ENCODE data around the gene ANO1. TPM values are rescaled to one million over a fixed set of nuclear protein-coding genes. Genes with fewer than 3 reads are reported as not detected.
"Not testable (repeated sequence)": the region's sequence is repeated elsewhere in the genome, so short reads cannot be mapped to it uniquely, and the experiment has no call there.

The ANO1 gene
- total RNA-seq, 2 donors from 2014 or later: 34.6 to 43.9 TPM

DNA sequence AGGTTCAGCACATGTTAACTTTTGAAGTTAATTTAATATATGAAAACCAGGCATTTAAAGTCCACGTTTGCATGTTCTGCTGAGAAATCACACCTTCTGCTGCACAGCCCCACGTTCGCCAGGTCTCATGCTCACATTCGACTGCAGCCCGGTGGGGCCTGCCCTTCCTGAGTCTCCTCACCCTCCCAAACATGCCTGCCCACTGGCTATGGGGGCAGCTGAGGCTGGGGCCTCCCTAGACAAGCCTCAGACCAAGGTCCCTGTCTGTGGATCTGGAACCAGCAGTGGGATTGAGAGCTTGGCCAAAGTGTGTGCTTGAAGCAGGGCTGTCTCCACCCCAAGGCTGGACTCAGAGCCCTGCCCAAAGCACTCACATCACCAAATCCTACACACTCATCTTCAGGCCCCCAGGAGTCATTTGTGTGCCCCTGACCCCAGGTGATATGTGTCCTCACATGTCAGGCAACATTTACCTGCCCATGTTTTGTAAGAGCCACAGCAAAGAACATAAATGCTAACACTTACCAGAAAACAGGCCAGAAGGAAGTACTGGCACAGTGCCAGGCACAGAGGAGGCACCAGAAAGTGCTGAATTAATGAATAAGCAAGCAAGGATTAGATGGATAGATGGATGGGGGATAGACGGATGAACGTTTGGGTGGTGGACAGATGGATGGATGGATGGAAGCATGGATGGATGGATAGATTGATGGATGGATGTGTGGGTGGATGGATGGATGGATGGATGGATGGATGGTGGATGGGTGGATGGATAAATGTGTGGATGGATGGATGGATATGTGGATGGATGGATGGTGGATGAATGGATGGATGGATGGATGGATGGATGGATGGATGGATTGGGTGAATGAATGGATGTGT, 115.5 kb downstream of the ANO1 start:
- Histone ChIP-seq H3K36me3 (no peaks in the 10 kb centered on the region), H3K27me3 (replicated peaks; ENCODE audit: insufficient read depth) (no peaks in the 10 kb centered on the region), H3K9me3 (no peaks in the 10 kb centered on the region), H3K4me3 (no peak overlapping the region), H3K4me1 (replicated peaks) (no peaks in the 10 kb centered on the region), H3K27ac (no peak overlapping the region)
- intact Hi-C loops (cut with DNase I): loop anchor here (5.0 kb wide), 1 partner anchor 506 kb away; no protein-coding TSS in a partner anchor
- WGBS: 90% methylated on average over 7 of the region's 7 CpGs
- no peak for TF ChIP-seq POLR2A (IDR thresholded peaks at IDR 0.05)
- TF ChIP-seq POLR2AphosphoS5 (IDR thresholded peaks at IDR 0.05): no peak
- TF ChIP-seq CTCF (IDR thresholded peaks at IDR 0.05): no peak
- DNase-seq (ENCODE audit: low spot score): no peak

DNA sequence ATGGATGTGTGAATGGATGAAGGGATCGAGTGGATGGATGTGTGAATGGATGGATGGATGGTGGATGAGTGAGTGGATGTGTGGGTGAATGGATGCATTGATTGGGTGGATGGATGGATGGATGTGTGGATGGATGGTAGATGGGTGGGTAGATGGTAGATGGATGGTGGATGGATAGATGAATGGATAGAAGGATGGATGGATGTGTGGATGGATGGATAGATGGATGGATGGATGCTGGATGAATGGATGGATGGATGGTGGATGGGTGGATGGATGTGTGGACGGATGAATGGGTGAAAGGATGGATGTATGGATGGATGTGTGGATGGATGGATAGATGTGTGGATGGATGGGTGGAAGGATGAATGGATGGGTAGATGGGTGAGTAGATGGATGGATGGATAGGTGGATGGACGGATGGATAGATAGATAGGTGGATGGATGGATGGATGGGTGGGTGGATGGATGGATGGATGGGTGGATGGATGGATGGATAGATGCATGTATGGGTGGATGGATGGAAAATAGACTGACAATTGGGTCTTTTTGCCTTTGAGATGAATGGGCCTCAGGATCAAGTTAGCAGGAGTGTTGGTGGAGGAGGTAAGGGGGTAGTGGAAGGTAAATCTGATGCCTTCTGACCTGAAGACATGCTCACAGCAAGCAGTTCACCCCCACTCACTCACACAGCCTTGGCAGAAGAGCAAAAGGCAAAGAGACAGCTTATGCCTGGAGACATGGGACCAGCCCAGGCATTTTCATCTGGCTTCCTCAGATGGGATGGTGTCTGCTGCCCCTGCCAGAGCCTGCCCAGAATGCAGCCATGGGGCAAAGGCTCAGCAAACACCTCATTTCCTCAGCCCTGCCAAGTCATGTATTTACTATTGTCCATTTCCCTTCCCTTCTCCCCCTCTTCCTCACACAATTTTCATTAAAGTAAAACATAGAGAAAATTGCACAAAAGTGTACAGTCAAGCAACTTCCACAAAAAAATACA, 117.0 kb downstream of the ANO1 start:
- Histone ChIP-seq H3K36me3 (no peaks in the 10 kb centered on the region), H3K4me3 (no peak overlapping the region), H3K4me1 (replicated peaks) (no peaks in the 10 kb centered on the region), H3K27me3 (replicated peaks; ENCODE audit: insufficient read depth) (no peaks in the 10 kb centered on the region), H3K27ac (no peak overlapping the region), H3K9me3 (no peaks in the 10 kb centered on the region)
- TF ChIP-seq CTCF (IDR thresholded peaks at IDR 0.05) (no peak), POLR2A (IDR thresholded peaks at IDR 0.05) (no peak), POLR2AphosphoS5 (IDR thresholded peaks at IDR 0.05) (no peak)
- intact Hi-C loops (cut with DNase I): loop anchor here (5.0 kb wide), 2 partner anchors 493 to 508 kb away; partner anchors contain the start of gene FGF19
- no peak for DNase-seq (ENCODE audit: low spot score)
- WGBS: 90% methylated on average over 3 of the region's 3 CpGs

DNA sequence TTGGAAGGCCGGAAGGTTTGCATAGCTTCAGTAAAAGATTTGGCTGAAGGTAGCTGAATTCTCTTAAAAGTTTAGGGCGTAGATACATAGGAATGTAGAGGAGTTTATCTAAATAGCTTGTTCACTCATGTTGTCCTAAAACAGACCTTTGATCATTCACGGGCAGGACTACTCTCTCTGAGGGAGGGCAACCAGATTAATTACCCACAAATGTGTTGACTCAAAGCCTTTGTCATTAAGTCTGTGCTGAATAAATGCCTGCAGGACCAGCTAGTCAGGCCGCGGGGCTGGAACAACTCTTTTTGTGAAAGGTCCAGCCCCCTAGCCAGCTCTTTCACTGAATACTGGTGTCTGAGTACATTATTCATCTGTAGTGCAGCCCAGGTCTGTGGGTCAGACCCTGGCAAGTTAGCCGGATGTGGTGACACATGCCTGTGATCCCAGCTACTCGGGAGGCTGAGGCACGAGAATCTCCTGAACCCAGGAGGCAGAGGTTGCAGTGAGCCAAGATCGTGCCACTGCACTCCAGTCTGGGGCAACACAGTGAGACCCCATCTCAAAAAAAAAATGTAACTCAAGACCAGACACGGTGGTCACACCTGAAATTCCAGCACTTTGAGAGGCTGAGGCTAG, 122.2 kb downstream of the ANO1 start:
- DNase-seq (ENCODE audit: low spot score): no peak
- 68% methylated on average over 10 of the region's 10 CpGs for WGBS
- Histone ChIP-seq H3K9me3 (no peaks in the 10 kb centered on the region), H3K4me3 (no peak overlapping the region), H3K36me3 (no peaks in the 10 kb centered on the region), H3K27ac (no peak overlapping the region), H3K4me1 (replicated peaks) (peaks cover 8% of the 10 kb centered on the region), H3K27me3 (replicated peaks; ENCODE audit: insufficient read depth) (no peaks in the 10 kb centered on the region)
- TF ChIP-seq CTCF (IDR thresholded peaks at IDR 0.05) (no peak), POLR2AphosphoS5 (IDR thresholded peaks at IDR 0.05) (no peak), POLR2A (IDR thresholded peaks at IDR 0.05) (no peak)
- intact Hi-C loops (cut with DNase I): loop anchor here (10.0 kb wide), 1 partner anchor 194 kb away; the partner anchor contains the start of gene CTTN

- H3K27ac ChIP-seq; H3K4me3 ChIP-seq; H3K36me3 ChIP-seq; DNase-seq (ENCODE audit: low spot score); H3K4me1 ChIP-seq (replicated peaks); H3K9me3 ChIP-seq; H3K27me3 ChIP-seq (replicated peaks; ENCODE audit: insufficient read depth): not testable (repeated sequence)
- intact Hi-C loops (cut with DNase I): loop anchor here (10.0 kb wide), 1 partner anchor 194 kb away; the partner anchor contains the start of gene CTTN
- 92% methylated on average over 3 of the region's 3 CpGs for WGBS
Measured at GRCh38 chr11:70201047-70201446, 122.9 kb downstream of the ANO1 start.

All from prostate gland (tissue), 2 donors.